HFF-Myc (cell line): ENCODE data around the gene SH2D2A.

Experiments
- DNase-seq: peaks from one replicate; pipeline ENCODE4 v3.0.0-alpha.2; 2011; ENCODE audit warnings: low read depth; ENCODE audit errors: extremely low read depth
- H3K4me3 ChIP-seq: replicated peaks from 2 replicates; pipeline ENCODE4 v1.5.1; 2011; ENCODE audit warnings: low read depth, mild to moderate bottlenecking, control low read depth, low read length
- CTCF ChIP-seq: IDR thresholded peaks from 2 replicates; pipeline ENCODE4 v1.5.1; 2012; ENCODE audit warnings: mild to moderate bottlenecking, low read depth, low read length, control low read depth; ENCODE audit errors: missing control alignments

Gene SH2D2A

DNA sequence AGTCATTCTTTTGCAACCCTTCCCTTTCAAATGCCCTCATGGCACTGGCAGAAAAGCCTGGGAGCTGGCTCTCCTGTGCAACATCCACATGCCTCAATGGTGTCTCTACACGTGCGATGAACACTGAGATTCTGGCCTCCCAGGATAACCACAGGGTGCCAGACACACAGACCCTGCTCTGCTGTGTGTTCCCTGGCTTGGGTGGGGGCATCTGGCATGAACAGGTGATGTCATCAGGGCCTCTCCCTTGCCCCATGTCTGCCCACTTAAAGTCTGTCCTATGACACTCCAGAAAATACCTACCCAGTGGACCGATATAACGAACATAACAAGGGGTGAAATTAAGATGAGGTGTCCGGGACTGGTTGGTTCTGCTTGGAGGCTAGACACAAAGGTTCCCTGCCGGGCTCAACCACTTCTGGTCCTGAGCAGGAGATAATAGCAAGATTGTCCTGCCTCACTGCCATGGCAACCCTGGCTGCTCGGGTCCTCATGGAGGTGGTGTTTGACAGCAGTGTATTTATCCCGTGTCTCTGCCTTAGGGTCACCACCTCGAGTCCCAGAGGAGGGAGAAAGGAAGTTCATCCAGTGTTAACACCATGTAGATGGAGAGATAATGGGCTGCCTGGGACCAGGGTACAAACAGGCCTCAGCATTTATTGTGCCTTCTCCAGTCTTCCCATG lies 22.9 kb upstream of the SH2D2A start:
- DNase-seq, result no peak
- TF ChIP-seq CTCF, result no peak
- H3K4me3 ChIP-seq, result no peak overlapping the region

- DNase-seq, result no peak
- no peak overlapping the region for H3K4me3 ChIP-seq
- peak; percentile 93 for TF ChIP-seq CTCF
Measured at GRCh38 chr1:156838972-156839371, 22.3 kb upstream of the SH2D2A start.

GRCh38 chr1:156836892-156837291 lies 20.2 kb upstream of the SH2D2A start:
- no peak for TF ChIP-seq CTCF
- DNase-seq, result no peak
- no peak overlapping the region for H3K4me3 ChIP-seq

DNA sequence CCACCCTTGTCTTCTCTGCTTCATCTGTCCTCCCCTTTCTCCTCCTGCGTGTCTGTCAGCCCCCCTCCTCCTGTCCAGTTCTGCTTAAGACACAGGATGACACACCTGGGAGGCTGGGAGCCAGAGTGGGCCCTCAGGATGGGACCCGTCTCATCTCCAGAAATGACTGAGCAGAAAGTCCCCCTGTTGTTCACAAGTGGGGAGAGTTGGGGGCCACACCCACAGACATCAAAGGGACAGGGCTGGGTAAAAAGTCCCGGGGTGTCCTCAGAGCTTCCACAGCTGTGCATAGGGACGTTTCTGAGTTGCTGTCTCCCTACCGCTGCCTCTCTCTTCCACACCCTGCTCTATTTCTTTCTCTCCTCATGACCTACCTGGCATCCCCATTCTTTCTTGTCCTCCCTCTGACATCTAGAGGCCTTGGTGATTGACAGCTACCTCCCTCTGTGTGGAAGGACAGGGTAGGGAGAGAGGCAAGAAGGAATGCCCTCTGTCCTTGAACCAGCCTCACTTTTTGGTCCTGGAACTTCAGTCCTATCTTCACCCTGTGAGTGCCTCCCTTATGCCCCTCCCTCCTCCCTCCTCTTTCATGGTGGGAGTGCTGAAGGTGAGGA lies 19.5 kb upstream of the SH2D2A start:
- no peak for TF ChIP-seq CTCF
- no peak overlapping the region for H3K4me3 ChIP-seq
- no peak for DNase-seq

DNA sequence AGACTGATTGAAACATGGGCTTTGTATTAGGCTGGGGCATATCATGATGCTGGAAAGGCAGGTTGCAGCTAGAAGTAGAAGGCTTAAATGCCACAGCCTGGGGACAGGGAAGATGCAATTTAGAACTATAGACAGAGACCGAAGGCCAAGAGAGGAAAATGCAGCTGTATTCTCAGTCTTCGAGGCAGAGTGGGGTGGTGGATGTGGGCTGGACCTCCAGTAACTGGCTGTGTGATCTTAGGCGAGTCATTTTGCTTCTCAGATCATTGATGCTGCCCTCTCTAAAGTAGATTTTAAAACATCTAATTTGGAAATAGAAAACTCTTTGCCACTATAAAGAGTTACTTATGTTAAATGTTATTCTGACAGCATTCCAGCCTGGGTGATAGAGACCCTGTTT lies 17.7 kb upstream of the SH2D2A start:
- no peak overlapping the region for H3K4me3 ChIP-seq
- no peak for DNase-seq
- no peak for TF ChIP-seq CTCF

DNA sequence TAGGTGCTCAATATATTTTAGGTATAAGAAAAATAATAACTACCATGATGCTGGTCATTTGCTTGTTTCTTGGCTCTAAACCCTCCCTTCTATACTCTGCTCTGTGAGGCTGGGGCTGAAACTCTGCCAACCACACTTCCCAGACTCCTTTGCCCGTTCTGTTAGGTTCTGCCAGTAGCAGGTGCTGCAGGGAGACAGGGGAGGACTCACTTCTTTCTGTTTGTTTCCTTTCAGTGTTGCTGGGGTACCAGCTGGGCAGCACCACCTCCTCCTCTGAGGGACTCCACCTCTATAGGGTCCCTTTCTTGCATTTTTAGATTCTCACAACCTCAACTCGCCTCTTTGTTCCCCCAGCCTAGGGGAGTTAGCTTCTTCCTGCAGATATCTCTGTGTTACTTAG lies 17.0 kb upstream of the SH2D2A start:
- DNase-seq, result no peak
- no peak for TF ChIP-seq CTCF
- H3K4me3 ChIP-seq, result no peak overlapping the region
